Muscle of back (tissue), 11 donors: ENCODE data around the gene FLACC1. TPM values are rescaled to one million over a fixed set of nuclear protein-coding genes. Genes with fewer than 3 reads are reported as not detected.
"Not testable (repeated sequence)": the region's sequence is repeated elsewhere in the genome, so short reads cannot be mapped to it uniquely, and the experiment has no call there.

Source experiments
- DNase-seq, 3 donors: peaks; one replicate each; pipeline versions ENCODE4 v3.0.0 to v3.0.0-alpha.2; 2013
- polyA plus RNA-seq, 10 donors: library from polyadenylated mRNA; unstranded; fragments of 120-200 nt; gene quantifications; one replicate each; pipeline ENCODE4 v1.2.1, GENCODE V29; 2013; ENCODE audit not compliant: insufficient read length in 10 of 10

The FLACC1 gene
- polyA plus RNA-seq, 10 donors: 0.90 to 2.9 (median 1.5) TPM

GRCh38 chr2:201255408-201256033 lies 101.6 kb downstream of the FLACC1 start:
- no peak for DNase-seq

GRCh38 chr2:201254081-201254730 lies 102.9 kb downstream of the FLACC1 start:
- no peak for DNase-seq

GRCh38 chr2:201250741-201251140 lies 106.4 kb downstream of the FLACC1 start:
- DNase-seq: no peak

GRCh38 chr2:201249889-201250288 lies 107.3 kb downstream of the FLACC1 start:
- no peak for DNase-seq

- no peak for DNase-seq
Measured at GRCh38 chr2:201248288-201248844, 108.8 kb downstream of the FLACC1 start.

GRCh38 chr2:201246280-201246679 lies 110.9 kb downstream of the FLACC1 start:
- no peak for DNase-seq

GRCh38 chr2:201244829-201245228 lies 112.3 kb downstream of the FLACC1 start:
- DNase-seq: no peak

- DNase-seq: no peak
Measured at GRCh38 chr2:201242571-201243277, 114.4 kb downstream of the FLACC1 start.

GRCh38 chr2:201239167-201239935 lies 117.8 kb downstream of the FLACC1 start:
- not testable (repeated sequence) for DNase-seq

Other genes starting within 250 kb of the FLACC1 start
- 10 to 100 TPM; 27.0 to 59.4 (median 36.6) TPM for gene CFLAR, start 241.2 kb downstream of the FLACC1 start, polyA plus RNA-seq
- gene CASP10, start 174.2 kb downstream of the FLACC1 start, polyA plus RNA-seq: 10 to 100 TPM in 2 of 10 donors, 1 to 10 TPM in 8; 3.7 to 10.5 (median 5.8) TPM
- 10 to 100 TPM in 3 of 10 donors, 1 to 10 TPM in 7; 6.2 to 10.7 (median 8.4) TPM for gene CASP8, start 96.8 kb downstream of the FLACC1 start, polyA plus RNA-seq
- 10 to 100 TPM; 26.0 to 37.4 (median 32.3) TPM for gene TRAK2, start 94.1 kb upstream of the FLACC1 start, polyA plus RNA-seq
- 10 to 100 TPM; 37.3 to 95.5 (median 50.8) TPM for gene STRADB, start 94.4 kb upstream of the FLACC1 start, polyA plus RNA-seq